Measurements from ENCODE around the gene GRK5. TPM values are rescaled to one million over a fixed set of nuclear protein-coding genes. Genes with fewer than 3 reads are reported as not detected.
A peak's percentile ranks its signal among the peaks of the same experiment; 100 is the strongest.

The GRK5 gene
- total RNA-seq, 1 donor from 2014 or later = 68.7 TPM

DNA sequence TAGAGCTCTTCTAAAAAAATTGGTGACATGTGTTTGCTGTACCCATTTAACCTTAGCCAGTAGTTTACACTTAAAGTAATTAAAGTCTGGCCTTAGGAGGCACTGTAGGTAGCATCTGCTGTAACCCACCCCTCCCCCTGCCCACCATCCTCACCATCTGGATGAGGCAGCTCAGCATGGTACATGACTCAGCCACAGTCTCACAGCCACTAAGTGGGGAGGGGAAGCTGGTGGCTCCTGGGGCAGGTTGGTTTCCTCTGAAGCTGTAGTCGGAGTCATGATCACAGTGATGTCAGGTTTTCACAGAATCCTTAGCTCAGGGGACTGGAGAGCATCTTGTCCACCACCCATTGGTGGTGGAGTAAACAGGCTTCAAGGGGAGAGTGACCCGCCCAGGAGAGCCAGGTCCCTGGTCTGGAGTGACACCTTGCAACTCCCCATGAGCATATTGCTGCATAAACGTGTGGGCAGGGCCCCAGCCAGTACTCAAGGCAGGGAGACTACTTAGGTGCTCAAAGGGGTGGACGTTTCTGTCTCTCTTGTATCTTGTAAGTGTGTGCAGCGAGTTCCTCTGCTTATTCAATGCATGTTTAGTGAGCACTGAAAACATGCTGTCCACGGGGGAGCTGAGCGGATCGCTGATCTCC lies 125.9 kb downstream of the GRK5 start:
- Histone ChIP-seq H3K4me3 (no peak overlapping the region), H3K27me3 (ENCODE audit: low read depth) (no peaks in the 10 kb centered on the region), H3K9me3 (no peaks in the 10 kb centered on the region), H3K4me1 (peaks cover 17% of the 10 kb centered on the region), H3K27ac (no peak overlapping the region), H3K36me3 (peaks cover 16% of the 10 kb centered on the region)
- intact Hi-C loops (cut with DNase I) = no loop called here
- DNase-seq (no peak), ATAC-seq (peak in 1 of 2 donors; percentile 5)
- TF ChIP-seq CTCF (IDR thresholded peaks at IDR 0.05) = no peak

GRCh38 chr10:119335671-119336353 lies 128.4 kb downstream of the GRK5 start:
- H3K27me3 ChIP-seq (ENCODE audit: low read depth) = no peaks in the 10 kb centered on the region
- H3K4me1 ChIP-seq = peaks cover 21% of the 10 kb centered on the region
- intact Hi-C loops (cut with DNase I) = no loop called here
- no peak for TF ChIP-seq CTCF (IDR thresholded peaks at IDR 0.05)
- H3K4me3 ChIP-seq = no peak overlapping the region
- H3K36me3 ChIP-seq = peaks cover 12% of the 10 kb centered on the region
- H3K27ac ChIP-seq = peak overlapping the region; percentile 31
- ATAC-seq = peak; percentile 9
- no peaks in the 10 kb centered on the region for H3K9me3 ChIP-seq
- no peak for DNase-seq

DNA sequence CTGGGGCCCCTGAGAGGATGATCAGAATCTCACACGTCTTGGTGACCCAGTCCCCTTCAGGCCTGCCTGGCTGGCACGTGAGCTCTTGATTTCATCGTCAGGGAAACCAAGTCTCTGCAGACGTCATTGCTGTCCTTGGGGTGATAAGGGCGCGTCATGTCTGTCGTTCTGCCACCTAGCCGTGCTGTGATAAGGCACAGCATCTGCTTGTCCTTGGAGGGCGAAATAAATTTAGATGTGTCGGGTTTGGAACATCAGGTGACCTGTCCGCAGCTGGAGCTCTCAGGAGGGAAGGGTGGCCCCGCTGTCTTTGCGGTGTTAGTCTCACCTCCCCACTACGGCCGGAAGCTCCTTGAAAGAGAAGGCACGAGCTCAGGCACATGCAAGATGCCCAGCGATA lies 129.2 kb downstream of the GRK5 start:
- H3K27ac ChIP-seq = no peak overlapping the region
- no peaks in the 10 kb centered on the region for H3K27me3 ChIP-seq (ENCODE audit: low read depth)
- H3K9me3 ChIP-seq = no peaks in the 10 kb centered on the region
- H3K36me3 ChIP-seq = peaks cover 12% of the 10 kb centered on the region
- no peak for DNase-seq
- intact Hi-C loops (cut with DNase I) = no loop called here
- TF ChIP-seq CTCF (IDR thresholded peaks at IDR 0.05) = no peak
- no peak for ATAC-seq
- peaks cover 27% of the 10 kb centered on the region for H3K4me1 ChIP-seq
- H3K4me3 ChIP-seq = no peak overlapping the region

- intact Hi-C loops (cut with DNase I) = no loop called here
- peaks cover 31% of the 10 kb centered on the region for H3K4me1 ChIP-seq
- no peak overlapping the region for H3K4me3 ChIP-seq
- DNase-seq (no peak), ATAC-seq (no peak)
- H3K36me3 ChIP-seq = peaks cover 12% of the 10 kb centered on the region
- no peak overlapping the region for H3K27ac ChIP-seq
- H3K27me3 ChIP-seq (ENCODE audit: low read depth) = no peaks in the 10 kb centered on the region
- no peak for TF ChIP-seq CTCF (IDR thresholded peaks at IDR 0.05)
- no peaks in the 10 kb centered on the region for H3K9me3 ChIP-seq
Observed at GRCh38 chr10:119337223-119337622, 129.9 kb downstream of the GRK5 start.

DNA sequence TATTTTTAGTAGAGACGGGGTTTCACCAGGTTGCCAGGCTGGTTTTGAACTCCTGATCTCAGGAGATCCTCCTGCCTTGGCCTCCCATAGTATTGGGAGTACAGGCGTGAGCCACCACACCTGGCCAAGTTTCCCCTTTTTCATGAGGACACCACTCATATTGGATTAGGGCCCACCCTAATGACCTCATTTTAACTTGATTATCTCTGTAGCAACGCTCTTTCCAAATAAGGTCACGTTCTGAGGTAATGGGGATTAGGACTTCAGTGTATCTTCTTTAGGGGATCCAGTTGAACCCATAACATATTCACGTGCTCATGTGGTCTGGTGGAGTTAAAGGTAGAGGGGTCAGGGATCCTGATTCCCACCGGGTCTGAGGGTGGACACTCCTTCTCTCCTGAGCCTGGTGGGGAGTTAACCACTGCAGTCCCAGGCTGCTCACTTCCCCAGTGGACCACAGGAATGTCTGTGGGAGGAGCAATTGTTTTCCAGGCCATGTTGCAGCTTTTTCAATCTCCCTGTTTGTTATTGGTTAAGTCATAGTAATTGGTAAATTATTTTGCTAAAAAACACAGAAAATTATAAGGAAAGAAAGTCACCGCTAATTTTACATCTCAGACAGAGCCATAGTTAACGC lies 130.5 kb downstream of the GRK5 start:
- Histone ChIP-seq H3K4me1 (peaks cover 38% of the 10 kb centered on the region), H3K4me3 (no peak overlapping the region), H3K27ac (no peak overlapping the region), H3K27me3 (ENCODE audit: low read depth) (no peaks in the 10 kb centered on the region), H3K9me3 (no peaks in the 10 kb centered on the region), H3K36me3 (peaks cover 12% of the 10 kb centered on the region)
- DNase-seq = no peak
- ATAC-seq = no peak
- intact Hi-C loops (cut with DNase I) = no loop called here
- no peak for TF ChIP-seq CTCF (IDR thresholded peaks at IDR 0.05)
